WTC11 (cell line): ENCODE results near the gene PRPF6.

ENCODE experiments used
- CREB1 ChIP-seq: sonication (generic); formaldehyde crosslinking; IDR thresholded peaks from 2 replicates; pipeline ENCODE4 v1.8.0; 2023; ENCODE audit warnings: mild to moderate bottlenecking, missing genetic modification reagents
- JAZF1 ChIP-seq: fragments of 250-450 bp; sonication (Bioruptor Pico); IDR thresholded peaks from 2 replicates; pipeline ENCODE4 v1.9.0; 2021; ENCODE audit warnings: moderate library complexity, mild to moderate bottlenecking, inconsistent platforms
- JUN ChIP-seq: sonication (generic); formaldehyde crosslinking; IDR thresholded peaks from 2 replicates; pipeline ENCODE4 v1.8.0; 2023; ENCODE audit warnings: mild to moderate bottlenecking, missing genetic modification reagents
- NFATC4 ChIP-seq: fragments of 250-450 bp; sonication (Bioruptor Pico); IDR thresholded peaks from 2 replicates; pipeline ENCODE4 v1.9.0; 2021; ENCODE audit warnings: mild to moderate bottlenecking
- TF ChIP-seq, protein P1 (sequence below): fragments of 200-600 bp; IDR thresholded peaks from 2 replicates; pipeline ENCODE4 v1.8.0; 2022; ENCODE audit warnings: antibody characterized with exemption
- TF ChIP-seq, protein P2 (sequence below): sonication (generic); formaldehyde crosslinking; IDR thresholded peaks from 2 replicates; pipeline ENCODE4 v1.8.0; 2022; ENCODE audit warnings: mild to moderate bottlenecking, missing genetic modification reagents
- TF ChIP-seq, protein P3 (sequence below): sonication (generic); formaldehyde crosslinking; IDR thresholded peaks from 2 replicates; pipeline ENCODE4 v1.8.1; 2023; ENCODE audit warnings: mild to moderate bottlenecking, missing genetic modification reagents, moderate library complexity
- TF ChIP-seq, protein P4 (sequence below): sonication (generic); formaldehyde crosslinking; conservative IDR thresholded peaks from 2 replicates; pipeline ENCODE4 v1.8.1; 2022; ENCODE audit warnings: mild to moderate bottlenecking, missing genetic modification reagents

DNA sequence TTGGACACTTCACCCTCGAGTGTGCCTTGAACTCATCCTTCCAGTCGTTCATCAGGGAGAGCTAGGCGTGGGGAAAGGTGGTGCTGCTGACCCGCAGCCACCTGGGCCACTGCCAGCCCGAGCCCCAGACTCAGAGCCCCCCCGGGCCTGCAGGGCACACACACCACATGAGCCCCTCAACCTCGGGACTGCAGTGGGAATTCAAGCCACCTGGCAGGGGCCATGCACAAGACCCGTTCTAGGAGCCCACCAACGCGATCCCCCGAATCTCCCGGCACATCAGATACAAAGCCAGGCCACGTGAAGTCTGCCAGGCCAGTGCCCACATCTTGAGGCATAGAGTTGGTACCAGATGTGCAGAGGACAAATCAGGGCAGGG lies 14.0 kb upstream of the PRPF6 start:
- TF ChIP-seq, protein P1, sequence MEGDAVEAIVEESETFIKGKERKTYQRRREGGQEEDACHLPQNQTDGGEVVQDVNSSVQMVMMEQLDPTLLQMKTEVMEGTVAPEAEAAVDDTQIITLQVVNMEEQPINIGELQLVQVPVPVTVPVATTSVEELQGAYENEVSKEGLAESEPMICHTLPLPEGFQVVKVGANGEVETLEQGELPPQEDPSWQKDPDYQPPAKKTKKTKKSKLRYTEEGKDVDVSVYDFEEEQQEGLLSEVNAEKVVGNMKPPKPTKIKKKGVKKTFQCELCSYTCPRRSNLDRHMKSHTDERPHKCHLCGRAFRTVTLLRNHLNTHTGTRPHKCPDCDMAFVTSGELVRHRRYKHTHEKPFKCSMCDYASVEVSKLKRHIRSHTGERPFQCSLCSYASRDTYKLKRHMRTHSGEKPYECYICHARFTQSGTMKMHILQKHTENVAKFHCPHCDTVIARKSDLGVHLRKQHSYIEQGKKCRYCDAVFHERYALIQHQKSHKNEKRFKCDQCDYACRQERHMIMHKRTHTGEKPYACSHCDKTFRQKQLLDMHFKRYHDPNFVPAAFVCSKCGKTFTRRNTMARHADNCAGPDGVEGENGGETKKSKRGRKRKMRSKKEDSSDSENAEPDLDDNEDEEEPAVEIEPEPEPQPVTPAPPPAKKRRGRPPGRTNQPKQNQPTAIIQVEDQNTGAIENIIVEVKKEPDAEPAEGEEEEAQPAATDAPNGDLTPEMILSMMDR = no peak
- TF ChIP-seq NFATC4 (no peak), CREB1 (no peak), JAZF1 (no peak), JUN (CRISPR knock-in tag) (no peak)
- TF ChIP-seq, protein P2, sequence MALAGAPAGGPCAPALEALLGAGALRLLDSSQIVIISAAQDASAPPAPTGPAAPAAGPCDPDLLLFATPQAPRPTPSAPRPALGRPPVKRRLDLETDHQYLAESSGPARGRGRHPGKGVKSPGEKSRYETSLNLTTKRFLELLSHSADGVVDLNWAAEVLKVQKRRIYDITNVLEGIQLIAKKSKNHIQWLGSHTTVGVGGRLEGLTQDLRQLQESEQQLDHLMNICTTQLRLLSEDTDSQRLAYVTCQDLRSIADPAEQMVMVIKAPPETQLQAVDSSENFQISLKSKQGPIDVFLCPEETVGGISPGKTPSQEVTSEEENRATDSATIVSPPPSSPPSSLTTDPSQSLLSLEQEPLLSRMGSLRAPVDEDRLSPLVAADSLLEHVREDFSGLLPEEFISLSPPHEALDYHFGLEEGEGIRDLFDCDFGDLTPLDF (CRISPR knock-in tag) = no peak
- TF ChIP-seq, protein P3, sequence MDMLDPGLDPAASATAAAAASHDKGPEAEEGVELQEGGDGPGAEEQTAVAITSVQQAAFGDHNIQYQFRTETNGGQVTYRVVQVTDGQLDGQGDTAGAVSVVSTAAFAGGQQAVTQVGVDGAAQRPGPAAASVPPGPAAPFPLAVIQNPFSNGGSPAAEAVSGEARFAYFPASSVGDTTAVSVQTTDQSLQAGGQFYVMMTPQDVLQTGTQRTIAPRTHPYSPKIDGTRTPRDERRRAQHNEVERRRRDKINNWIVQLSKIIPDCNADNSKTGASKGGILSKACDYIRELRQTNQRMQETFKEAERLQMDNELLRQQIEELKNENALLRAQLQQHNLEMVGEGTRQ (CRISPR knock-in tag) = no peak
- TF ChIP-seq, protein P4, sequence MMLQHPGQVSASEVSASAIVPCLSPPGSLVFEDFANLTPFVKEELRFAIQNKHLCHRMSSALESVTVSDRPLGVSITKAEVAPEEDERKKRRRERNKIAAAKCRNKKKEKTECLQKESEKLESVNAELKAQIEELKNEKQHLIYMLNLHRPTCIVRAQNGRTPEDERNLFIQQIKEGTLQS (CRISPR knock-in tag) = no peak
